Activated CD4-positive, alpha-beta memory T cell treated with anti-CD3 and anti-CD28 coated beads for 36 hours (primary cell): ENCODE data around the gene MFAP4. TPM values are rescaled to one million over a fixed set of nuclear protein-coding genes. Genes with fewer than 3 reads are reported as not detected.
A peak's percentile ranks its signal among the peaks of the same experiment; 100 is the strongest.
"Not testable (repeated sequence)": the region's sequence is repeated elsewhere in the genome, so short reads cannot be mapped to it uniquely, and the experiment has no call there.

Source experiments
- CTCF ChIA-PET: fragments of 350-600 bp; sonication (Branson Sonifier 250); formaldehyde crosslinking; loops from one replicate; lab custom pipeline; 2021; ENCODE audit warnings: antibody characterized with exemption, inconsistent platforms; lab: Charles Lee
- POLR2A ChIA-PET: fragments of 350-600 bp; sonication (Branson Sonifier 250); formaldehyde crosslinking; loops from one replicate; lab custom pipeline; 2021; ENCODE audit warnings: antibody characterized with exemption; lab: Charles Lee
- DNase-seq: peaks from one replicate; pipeline ENCODE4 v3.0.0-alpha.2; 2020
- H3K27ac Mint-ChIP-seq: one replicate; pipeline ENCODE4 v1.8.0; 2021; ENCODE audit warnings: mixed read lengths
- H3K27me3 Mint-ChIP-seq: one replicate; pipeline ENCODE4 v1.8.0; 2021; ENCODE audit warnings: mixed read lengths
- H3K36me3 Mint-ChIP-seq: one replicate; pipeline ENCODE4 v1.8.0; 2021; ENCODE audit warnings: mixed read lengths
- H3K4me1 Mint-ChIP-seq: one replicate; pipeline ENCODE4 v1.8.0; 2021; ENCODE audit warnings: low read depth, mixed read lengths
- H3K4me3 Mint-ChIP-seq: one replicate; pipeline ENCODE4 v1.8.0; 2021; ENCODE audit warnings: mild to moderate bottlenecking, mixed read lengths
- H3K9me3 Mint-ChIP-seq: one replicate; pipeline ENCODE4 v1.8.0; 2021; ENCODE audit warnings: mixed read lengths
- intact Hi-C: fragments of 100-400 bp; cut with micrococcal nuclease; formaldehyde crosslinking; loops from one replicate; pipeline ENCODE4 v1.15.1; 2023
- total RNA-seq, 2 experiments: library from RNA; stranded (reverse); gene quantifications; one replicate each; pipeline ENCODE4 v1.2.3, GENCODE V29; 2021

MFAP4 gene
- total RNA-seq, 2 experiments from 2014 or later: not detected

DNA sequence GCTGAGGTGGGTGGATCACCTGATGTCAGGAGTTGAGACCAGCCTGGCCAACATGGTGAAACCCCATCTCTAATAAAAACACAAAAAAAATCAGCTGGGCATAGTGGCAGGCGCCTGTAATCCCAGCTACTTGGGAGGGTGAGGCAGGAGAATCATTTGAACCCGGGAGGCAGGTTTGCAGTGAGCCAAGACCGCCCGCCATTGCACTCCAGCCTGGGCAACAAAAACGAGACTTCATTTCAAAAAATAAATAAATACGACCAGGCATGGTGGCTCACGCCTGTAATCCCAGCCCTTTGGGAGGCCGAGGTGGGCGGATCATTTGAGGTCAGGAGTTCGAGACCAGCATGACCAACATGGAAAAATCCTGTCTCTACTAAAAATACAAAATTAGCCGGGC, 33.6 kb downstream of the MFAP4 start:
- H3K27me3 Mint-ChIP-seq, H3K36me3 Mint-ChIP-seq, POLR2A ChIA-PET, H3K4me1 Mint-ChIP-seq, DNase-seq, H3K9me3 Mint-ChIP-seq, H3K4me3 Mint-ChIP-seq, H3K27ac Mint-ChIP-seq, intact Hi-C loops: not testable (repeated sequence)
- CTCF ChIA-PET: interaction anchor here (1.6 kb wide), 1 partner anchor 9 kb away, joined by 5 read pairs; the partner anchor contains the start of gene B9D1

DNA sequence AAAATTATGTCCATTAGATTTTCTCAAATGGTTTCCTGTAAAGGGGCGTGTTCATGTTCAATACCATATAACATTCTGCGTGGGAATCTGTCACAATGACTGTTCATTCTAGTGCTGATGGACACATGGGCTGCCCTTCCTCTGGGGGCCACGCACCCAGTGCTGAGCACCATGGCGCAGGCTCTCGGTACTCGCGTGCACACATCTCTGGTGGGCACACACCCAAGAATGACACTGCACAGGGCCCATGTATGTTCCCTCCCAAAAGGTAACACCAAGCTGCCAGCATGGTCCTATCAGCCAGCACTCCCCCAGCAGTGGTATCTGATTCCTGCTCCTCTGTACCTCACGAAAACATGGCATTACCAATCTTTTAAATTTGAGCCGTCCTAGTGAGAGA, 38.2 kb downstream of the MFAP4 start:
- Mint-ChIP-seq H3K9me3 (no peaks in the 10 kb centered on the region), H3K27ac (no peak overlapping the region), H3K4me3 (no peak overlapping the region), H3K27me3 (no peaks in the 10 kb centered on the region), H3K36me3 (no peaks in the 10 kb centered on the region), H3K4me1 (no peaks in the 10 kb centered on the region)
- ChIA-PET POLR2A (no interaction called here), CTCF (no interaction called here)
- intact Hi-C loops: no loop called here
- DNase-seq: peak; percentile 4

DNA sequence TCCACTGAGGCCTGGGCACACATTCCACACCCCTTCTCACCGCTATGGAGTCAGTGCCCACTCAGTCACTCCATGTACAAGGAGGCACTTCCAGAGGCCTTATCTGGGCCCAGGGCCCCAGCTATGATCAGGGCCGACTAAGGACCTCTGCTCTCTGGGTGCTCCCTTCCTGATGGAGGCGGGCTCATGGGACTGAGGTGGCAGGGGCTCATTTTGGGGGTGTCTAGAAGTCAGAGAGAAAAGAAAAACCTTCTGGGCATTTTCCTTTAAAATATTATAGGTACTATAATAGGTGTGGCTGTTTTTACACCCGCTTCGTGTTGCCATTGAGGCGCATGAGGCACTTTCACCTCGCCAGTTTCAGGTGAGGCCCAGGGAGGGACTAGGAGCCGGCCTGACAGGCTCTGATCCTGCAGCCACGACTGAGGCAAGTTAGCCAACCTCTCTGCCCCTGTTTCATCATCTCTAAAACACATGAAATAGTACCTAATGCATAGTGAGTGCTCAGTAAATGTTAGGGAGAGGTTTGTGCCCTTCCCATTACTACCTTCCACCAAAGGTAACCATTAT, 38.8 kb downstream of the MFAP4 start:
- POLR2A ChIA-PET: no interaction called here
- DNase-seq: peak; percentile 1
- Mint-ChIP-seq H3K36me3 (no peaks in the 10 kb centered on the region), H3K4me3 (no peak overlapping the region), H3K27ac (no peak overlapping the region), H3K4me1 (no peaks in the 10 kb centered on the region), H3K9me3 (no peaks in the 10 kb centered on the region), H3K27me3 (no peaks in the 10 kb centered on the region)
- intact Hi-C loops: no loop called here
- CTCF ChIA-PET: interaction anchor here (0.7 kb wide), 1 partner anchor 15 kb away, joined by 3 read pairs; no protein-coding TSS in a partner anchor

DNA sequence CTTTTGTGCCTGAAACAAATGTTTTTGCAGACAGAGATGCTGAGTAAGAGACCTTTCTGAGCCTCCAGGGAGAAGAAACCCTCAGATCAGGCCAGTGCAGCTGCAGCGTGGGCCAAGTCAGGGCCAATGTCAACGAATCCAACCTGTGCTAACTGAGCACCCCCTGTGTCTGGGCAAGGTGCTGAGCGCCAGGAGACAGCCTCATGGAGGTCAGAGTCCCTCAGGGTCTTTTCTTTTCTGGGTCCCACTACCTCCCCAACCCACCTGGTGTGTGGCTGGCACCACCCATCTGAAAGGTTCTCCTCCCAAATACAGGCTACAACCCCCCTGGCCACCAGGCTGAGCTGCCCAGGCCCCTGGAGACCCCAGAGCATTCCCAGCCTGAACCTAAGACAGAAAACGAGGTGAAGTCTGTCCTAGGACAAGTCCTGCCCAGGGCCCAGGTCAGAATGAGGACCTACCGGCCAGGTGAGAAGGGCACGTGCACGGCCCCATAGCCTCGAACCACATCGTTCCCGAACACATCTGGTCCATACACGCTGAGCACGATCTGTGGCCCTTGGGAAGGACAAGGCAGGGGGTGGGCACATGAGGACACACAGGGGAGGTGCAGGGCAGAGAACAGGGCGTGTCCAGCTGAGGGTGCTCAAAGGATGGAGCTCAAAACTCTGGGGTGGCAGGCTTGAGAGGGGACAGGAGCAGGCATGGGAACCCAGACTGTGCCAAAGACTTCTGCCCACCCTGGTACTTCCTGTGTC, 39.5 kb downstream of the MFAP4 start:
- POLR2A ChIA-PET: no interaction called here
- Mint-ChIP-seq H3K27me3 (no peaks in the 10 kb centered on the region), H3K4me1 (no peaks in the 10 kb centered on the region), H3K27ac (no peak overlapping the region), H3K9me3 (no peaks in the 10 kb centered on the region), H3K4me3 (no peak overlapping the region), H3K36me3 (no peaks in the 10 kb centered on the region)
- CTCF ChIA-PET: interaction anchor here (0.7 kb wide), 1 partner anchor 16 kb away, joined by 3 read pairs; no protein-coding TSS in a partner anchor
- intact Hi-C loops: no loop called here
- peak; percentile 4 for DNase-seq

DNA sequence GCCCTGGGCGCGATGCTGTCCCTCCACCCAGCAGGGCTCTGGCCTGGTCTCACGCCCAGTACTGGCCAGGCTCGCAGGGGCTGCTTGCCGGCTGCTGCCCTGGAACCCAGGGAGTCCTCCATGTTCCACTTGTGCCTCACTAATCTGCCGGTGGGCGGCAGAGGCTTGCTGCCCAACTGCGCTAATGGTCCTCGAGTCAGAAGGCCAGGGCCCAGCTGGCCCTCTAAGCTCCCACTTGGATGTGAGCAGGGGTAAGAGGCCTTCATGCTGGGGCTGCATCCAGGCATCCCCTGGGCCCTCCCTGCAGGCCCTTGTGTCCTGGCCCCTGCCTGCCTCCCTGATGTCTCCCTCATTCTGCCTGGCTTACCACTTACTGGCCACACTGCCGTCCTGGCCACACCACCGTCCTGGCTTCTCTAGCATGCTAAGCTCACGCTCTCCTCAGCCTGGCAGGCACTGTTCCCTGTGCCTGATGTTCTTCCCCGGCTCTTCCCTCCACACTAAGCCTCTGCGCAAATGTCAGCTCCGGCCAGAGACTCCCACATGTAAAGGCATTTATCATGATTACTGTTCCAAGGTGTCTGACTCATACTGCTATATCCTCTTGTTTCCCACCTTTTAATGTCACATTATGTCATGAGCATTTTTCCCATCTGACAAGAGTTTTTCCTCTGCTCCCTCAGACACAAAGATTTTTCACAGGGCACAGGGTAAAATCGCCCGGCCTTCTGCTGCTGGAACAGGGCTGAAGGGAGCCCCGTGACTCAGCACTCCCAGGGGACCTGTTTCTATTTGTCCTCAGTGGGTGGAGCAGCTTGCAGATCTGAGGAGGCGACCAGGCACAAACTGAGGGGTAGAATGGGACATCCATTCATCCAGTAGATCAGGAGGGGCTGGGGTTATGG, 40.4 kb downstream of the MFAP4 start:
- H3K27me3 Mint-ChIP-seq: peaks cover 4% of the 10 kb centered on the region
- intact Hi-C loops: no loop called here
- no peaks in the 10 kb centered on the region for H3K36me3 Mint-ChIP-seq
- DNase-seq: peak; percentile 7
- H3K4me1 Mint-ChIP-seq: no peaks in the 10 kb centered on the region
- no peaks in the 10 kb centered on the region for H3K9me3 Mint-ChIP-seq
- ChIA-PET CTCF (no interaction called here), POLR2A (no interaction called here)
- no peak overlapping the region for H3K4me3 Mint-ChIP-seq
- no peak overlapping the region for H3K27ac Mint-ChIP-seq

DNA sequence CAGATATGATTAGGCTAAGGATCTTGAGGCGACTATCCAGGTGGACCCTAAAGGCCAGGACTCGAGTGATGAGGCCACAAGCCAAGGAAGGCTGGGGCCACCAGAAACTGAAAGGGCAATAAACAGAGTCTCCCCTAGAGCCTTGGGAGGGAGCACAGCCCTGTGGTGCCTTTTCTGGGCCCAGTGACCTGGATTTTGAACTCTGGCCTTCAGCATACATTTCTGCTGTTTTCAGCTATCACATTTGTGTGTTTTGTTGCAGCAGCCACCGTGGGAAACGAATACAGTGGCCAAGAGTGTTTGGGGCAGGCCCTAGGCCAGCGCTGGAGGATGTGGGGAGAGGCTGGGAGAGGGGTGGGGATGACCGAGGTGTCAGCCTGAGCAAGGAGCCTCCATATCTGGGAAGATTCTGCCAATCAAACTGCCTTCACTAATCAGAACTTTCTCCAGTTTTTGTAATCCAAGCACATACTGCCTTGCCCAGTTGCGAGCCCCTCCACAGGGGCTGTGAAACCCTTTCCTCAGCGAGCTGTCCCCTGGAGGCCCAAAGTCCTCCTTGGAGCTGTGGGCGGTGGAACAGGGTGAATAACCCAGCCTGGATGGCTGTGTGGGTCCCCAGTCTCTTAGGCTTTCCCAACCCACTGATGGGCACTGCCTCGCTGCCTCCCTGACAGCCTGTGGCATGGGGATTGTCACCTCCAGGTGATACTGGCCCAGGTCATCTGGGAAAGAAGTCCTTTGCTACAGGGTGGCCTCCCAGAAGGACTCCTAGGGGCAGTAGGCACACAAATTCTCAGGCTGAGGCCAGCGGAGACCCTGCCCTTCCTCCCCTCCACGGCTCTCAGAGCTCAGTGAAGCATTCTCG, 41.3 kb downstream of the MFAP4 start:
- ChIA-PET POLR2A (no interaction called here), CTCF (no interaction called here)
- peak; percentile 5 for DNase-seq
- H3K4me1 Mint-ChIP-seq: no peaks in the 10 kb centered on the region
- peaks cover 4% of the 10 kb centered on the region for H3K27me3 Mint-ChIP-seq
- no peaks in the 10 kb centered on the region for H3K36me3 Mint-ChIP-seq
- H3K4me3 Mint-ChIP-seq: no peak overlapping the region
- intact Hi-C loops: no loop called here
- no peak overlapping the region for H3K27ac Mint-ChIP-seq
- no peaks in the 10 kb centered on the region for H3K9me3 Mint-ChIP-seq

DNA sequence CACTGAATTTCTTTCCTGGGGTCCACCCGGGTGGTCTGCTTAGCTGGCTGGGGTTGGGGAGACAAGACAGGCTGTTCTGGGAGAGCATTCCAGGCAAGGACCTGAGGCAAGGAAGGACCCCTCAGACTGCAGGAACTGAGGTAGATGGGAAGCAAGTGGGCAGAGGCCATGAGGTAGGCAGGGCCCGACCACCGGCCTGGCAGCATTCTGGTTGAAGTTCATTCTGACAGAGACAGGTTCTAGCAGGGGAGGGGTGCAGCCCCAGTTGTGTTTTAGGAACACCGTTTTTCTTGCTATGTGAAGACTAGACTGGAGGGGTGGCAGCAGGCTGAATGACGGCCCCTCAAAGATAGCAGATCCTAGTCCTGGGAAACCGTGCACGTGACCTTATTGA, 41.9 kb downstream of the MFAP4 start:
- H3K9me3 Mint-ChIP-seq: no peaks in the 10 kb centered on the region
- H3K4me1 Mint-ChIP-seq: no peaks in the 10 kb centered on the region
- no peaks in the 10 kb centered on the region for H3K36me3 Mint-ChIP-seq
- no peak overlapping the region for H3K27ac Mint-ChIP-seq
- CTCF ChIA-PET: no interaction called here
- H3K27me3 Mint-ChIP-seq: peaks cover 5% of the 10 kb centered on the region
- DNase-seq: peak; percentile 7
- POLR2A ChIA-PET: no interaction called here
- intact Hi-C loops: no loop called here
- no peak overlapping the region for H3K4me3 Mint-ChIP-seq

DNA sequence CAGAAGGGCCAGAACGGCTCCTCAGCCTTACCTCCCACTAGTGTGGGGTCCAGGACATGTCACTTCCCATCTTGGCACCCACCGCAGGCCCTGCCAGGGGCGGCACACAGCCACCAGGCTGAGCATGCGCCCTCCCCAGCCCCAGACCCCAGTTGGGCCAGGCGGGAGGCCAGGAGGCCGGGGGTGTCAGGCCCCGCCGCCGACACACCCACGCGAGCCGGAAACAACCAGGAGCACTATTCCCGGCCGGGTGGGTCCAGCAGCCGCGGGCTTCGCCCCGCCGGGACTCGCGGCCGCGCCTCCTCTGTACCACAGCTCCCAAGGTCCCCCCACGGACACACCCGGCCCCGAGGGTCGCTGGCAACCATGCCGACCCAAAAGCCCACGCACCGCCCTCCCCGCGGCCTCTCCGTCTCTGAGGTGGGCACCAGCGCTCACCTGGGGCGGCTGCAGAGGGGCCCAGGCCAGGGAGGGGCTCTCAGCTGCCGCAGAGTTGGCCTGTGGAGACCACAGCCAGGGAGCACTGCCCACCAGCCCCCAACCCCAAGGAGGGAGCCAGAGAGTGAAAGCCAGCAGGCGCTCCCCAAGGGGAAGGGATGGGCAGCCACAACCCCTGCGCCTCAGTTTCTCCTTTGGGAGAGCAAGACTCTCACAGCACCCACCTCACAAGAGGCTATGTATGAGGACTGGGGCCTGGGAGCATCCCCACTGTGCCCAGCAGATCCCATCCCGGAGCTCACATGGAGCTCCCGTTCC, 42.5 kb downstream of the MFAP4 start:
- Mint-ChIP-seq H3K4me3 (no peak overlapping the region), H3K36me3 (no peaks in the 10 kb centered on the region), H3K27me3 (peaks cover 5% of the 10 kb centered on the region), H3K4me1 (no peaks in the 10 kb centered on the region), H3K9me3 (no peaks in the 10 kb centered on the region), H3K27ac (no peak overlapping the region)
- CTCF ChIA-PET: interaction anchor here (0.9 kb wide), 1 partner anchor 18 kb away, joined by 4 read pairs; the partner anchor contains the start of gene B9D1
- POLR2A ChIA-PET: no interaction called here
- DNase-seq: peak; percentile 3
- intact Hi-C loops: no loop called here

DNA sequence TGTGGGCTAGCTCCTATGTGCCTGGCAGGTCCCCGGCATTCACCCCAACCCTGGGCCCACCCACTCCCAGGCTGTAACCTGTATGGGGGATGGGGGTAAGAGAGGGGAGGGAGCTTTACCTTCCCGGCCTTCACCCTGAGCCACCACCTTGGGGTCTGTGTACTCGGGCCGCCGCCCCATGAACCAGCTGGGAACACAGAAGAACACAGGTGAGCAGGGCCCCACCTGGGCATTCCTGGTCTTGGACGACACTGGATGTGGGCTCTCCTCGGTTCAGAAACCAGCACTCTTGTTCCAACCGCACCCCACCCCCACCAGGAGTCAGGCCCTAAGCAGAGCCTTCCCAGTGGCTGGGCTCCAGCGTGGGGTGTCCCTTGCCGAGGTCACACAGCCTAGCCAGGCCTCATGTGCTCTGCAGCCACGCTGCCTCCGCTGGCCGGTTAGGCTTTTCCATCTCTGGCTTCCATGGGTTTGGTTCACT, 43.3 kb downstream of the MFAP4 start:
- ChIA-PET CTCF (interaction anchor here (0.9 kb wide), 1 partner anchor 19 kb away, joined by 4 read pairs; the partner anchor contains the start of gene B9D1), POLR2A (no interaction called here)
- no peaks in the 10 kb centered on the region for H3K9me3 Mint-ChIP-seq
- H3K27ac Mint-ChIP-seq: no peak overlapping the region
- DNase-seq: peak; percentile 5
- intact Hi-C loops: no loop called here
- H3K27me3 Mint-ChIP-seq: peaks cover 5% of the 10 kb centered on the region
- no peak overlapping the region for H3K4me3 Mint-ChIP-seq
- H3K36me3 Mint-ChIP-seq: no peaks in the 10 kb centered on the region
- H3K4me1 Mint-ChIP-seq: no peaks in the 10 kb centered on the region

DNA sequence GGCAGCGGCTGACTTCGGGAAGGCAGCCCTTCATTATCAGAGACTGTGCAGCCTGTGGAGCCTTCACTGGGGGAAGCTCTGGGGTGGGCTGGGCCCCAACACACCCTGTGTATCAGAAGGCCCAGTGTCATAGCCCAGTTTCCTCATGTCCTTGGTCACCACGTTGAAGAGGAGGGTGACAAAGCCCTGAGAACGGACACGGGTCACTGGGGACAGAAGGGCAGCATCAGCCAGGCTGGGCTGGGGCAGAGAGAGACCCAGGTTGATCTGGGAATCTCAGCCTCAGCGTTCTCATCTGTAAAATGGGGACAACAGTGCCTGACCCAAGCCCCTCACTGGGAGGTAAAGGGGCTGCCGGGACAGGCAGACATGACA, 43.7 kb downstream of the MFAP4 start:
- intact Hi-C loops: no loop called here
- DNase-seq: peak; percentile 4
- H3K27ac Mint-ChIP-seq: no peak overlapping the region
- POLR2A ChIA-PET: no interaction called here
- CTCF ChIA-PET: no interaction called here
- H3K27me3 Mint-ChIP-seq: peaks cover 5% of the 10 kb centered on the region
- H3K9me3 Mint-ChIP-seq: no peaks in the 10 kb centered on the region
- no peaks in the 10 kb centered on the region for H3K4me1 Mint-ChIP-seq
- no peak overlapping the region for H3K4me3 Mint-ChIP-seq
- H3K36me3 Mint-ChIP-seq: no peaks in the 10 kb centered on the region
